K562 (cell line): Measurements from ENCODE around the gene UTS2R. TPM values are rescaled to one million over a fixed set of nuclear protein-coding genes. Genes with fewer than 3 reads are reported as not detected.

Experiments used
- ASH1L ChIP-seq: fragments of 450-650 bp; IDR thresholded peaks from 2 replicates; pipeline ENCODE4 v1.6.1; 2018; ENCODE audit warnings: borderline replicate concordance, mild to moderate bottlenecking, low read depth; ENCODE audit not compliant: partially characterized antibody
- CBX1 ChIP-seq: sonication (generic); IDR thresholded peaks from 2 replicates; pipeline ENCODE4 v1.6.1; 2016; ENCODE audit warnings: antibody characterized with exemption, low read depth, mild to moderate bottlenecking
- CREB1 ChIP-seq, 2 experiments: sonication (generic) in 1 of 2; formaldehyde crosslinking in 1 of 2; IDR thresholded peaks; 2 replicates each; pipeline versions ENCODE4 v1.6.1 to v1.8.0; 2012 to 2022; ENCODE audit warnings: inconsistent platforms in 1 of 2, mild to moderate bottlenecking in 1 of 2, missing genetic modification reagents in 1 of 2, moderate library complexity in 1 of 2
- DPF2 ChIP-seq: fragments of 450-650 bp; IDR thresholded peaks from 2 replicates; pipeline ENCODE4 v1.6.1; 2016
- EHMT2 ChIP-seq: fragments of 450-650 bp; IDR thresholded peaks from 2 replicates; pipeline ENCODE4 v1.6.1; 2018; ENCODE audit warnings: antibody characterized with exemption
- KDM1A ChIP-seq, 2 experiments: fragments of 450-650 bp; IDR thresholded peaks; 2 replicates each; pipeline ENCODE4 v1.6.1; 2016; ENCODE audit warnings: mild to moderate bottlenecking in 2 of 2
- PTBP1 ChIP-seq: fragments of 200-400 bp; formaldehyde crosslinking; IDR thresholded peaks from 2 replicates; pipeline ENCODE4 v1.6.1; 2017; ENCODE audit warnings: low read depth, low read length
- RBFOX2 ChIP-seq: fragments of 200-400 bp; formaldehyde crosslinking; IDR thresholded peaks from 2 replicates; pipeline ENCODE4 v1.6.1; 2017; ENCODE audit warnings: low read depth, mild to moderate bottlenecking, low read length, moderate library complexity
- SIN3B ChIP-seq: fragments of 450-650 bp; IDR thresholded peaks from 2 replicates; pipeline ENCODE4 v1.6.1; 2017; ENCODE audit warnings: low read depth, mild to moderate bottlenecking, moderate library complexity
- SP1 ChIP-seq: sonication (generic); formaldehyde crosslinking; IDR thresholded peaks from 2 replicates; pipeline ENCODE4 v1.8.1; 2022; ENCODE audit warnings: mild to moderate bottlenecking, missing genetic modification reagents
- THRB ChIP-seq: fragments of 450-650 bp; formaldehyde crosslinking; conservative IDR thresholded peaks from 2 replicates; pipeline ENCODE4 v1.4.0; 2022; ENCODE audit warnings: mild to moderate bottlenecking, missing genetic modification characterization
- ZNF175 ChIP-seq: fragments of 200-800 bp; sonication (Bioruptor generic); IDR thresholded peaks from 2 replicates; pipeline ENCODE4 v1.6.1; 2016; ENCODE audit warnings: low read depth, mild to moderate bottlenecking, missing genetic modification characterization, missing compliant biosample characterization
- ZNF431 ChIP-seq: sonication (generic); formaldehyde crosslinking; IDR thresholded peaks from 2 replicates; pipeline ENCODE4 v1.8.0; 2022; ENCODE audit warnings: mild to moderate bottlenecking, missing genetic modification reagents
- ZNF449 ChIP-seq: fragments of 250-450 bp; sonication (Bioruptor Pico); IDR thresholded peaks from 2 replicates; pipeline ENCODE4 v1.8.0; 2022; ENCODE audit warnings: moderate library complexity, mild to moderate bottlenecking, inconsistent platforms
- ZNF512 ChIP-seq: IDR thresholded peaks from 2 replicates; pipeline ENCODE4 v1.6.1; 2016; ENCODE audit warnings: missing genetic modification characterization, missing compliant biosample characterization
- ZZZ3 ChIP-seq: fragments of 450-650 bp; IDR thresholded peaks from 2 replicates; pipeline ENCODE4 v1.6.1; 2016; ENCODE audit warnings: antibody characterized with exemption, mild to moderate bottlenecking, moderate library complexity
- polyA plus RNA-seq, 8 experiments: library from polyadenylated mRNA; depleted of rRNA in 4 of 8; stranded (reverse) in 5 of 8; unstranded in 3 of 8; fragments of >200 nt; fragmentation: Nextera tagmentation in 2 of 8; fragmentation: Illumina TruSeq in 1 of 8; extraction: Ambion mirVana in 2 of 8; extraction: Trizol in 1 of 8; gene quantifications; 2 replicates each; pipeline versions ENCODE4 v1.2.1 to v1.2.3, GENCODE V29; 2011 to 2014; ENCODE audit warnings: inconsistent platforms in 1 of 8, missing spikeins in 1 of 8
- total RNA-seq, 7 experiments: library from RNA; depleted of rRNA in 6 of 7; stranded (reverse); fragments of >200 nt in 6 of 7; fragmentation: Illumina TruSeq in 2 of 7; extraction: Trizol in 2 of 7; gene quantifications; 2 replicates each; pipeline versions ENCODE4 v1.2.1 to v1.2.3, GENCODE V29; 2011 to 2021; ENCODE audit warnings: low replicate concordance in 1 of 7
- TF ChIP-seq, protein P1 (sequence below), 2 experiments: fragments of 150-350 bp in 1 of 2; IDR thresholded peaks; 2 replicates each; pipeline ENCODE4 v1.6.1; 2012 to 2016; ENCODE audit warnings: low read depth in 2 of 2, low read length in 2 of 2, mild to moderate bottlenecking in 1 of 2, moderate library complexity in 1 of 2
- TF ChIP-seq, protein P2 (sequence below): sonication (generic); formaldehyde crosslinking; IDR thresholded peaks from 2 replicates; pipeline ENCODE4 v1.8.0; 2022; ENCODE audit warnings: mild to moderate bottlenecking, missing genetic modification reagents

UTS2R gene
- total and polyA plus RNA-seq, 9 of the 15 experiments (the other 6 are each of a cell fraction or from before 2014, with no cell fraction given): 0.22 TPM; not detected in 8

DNA sequence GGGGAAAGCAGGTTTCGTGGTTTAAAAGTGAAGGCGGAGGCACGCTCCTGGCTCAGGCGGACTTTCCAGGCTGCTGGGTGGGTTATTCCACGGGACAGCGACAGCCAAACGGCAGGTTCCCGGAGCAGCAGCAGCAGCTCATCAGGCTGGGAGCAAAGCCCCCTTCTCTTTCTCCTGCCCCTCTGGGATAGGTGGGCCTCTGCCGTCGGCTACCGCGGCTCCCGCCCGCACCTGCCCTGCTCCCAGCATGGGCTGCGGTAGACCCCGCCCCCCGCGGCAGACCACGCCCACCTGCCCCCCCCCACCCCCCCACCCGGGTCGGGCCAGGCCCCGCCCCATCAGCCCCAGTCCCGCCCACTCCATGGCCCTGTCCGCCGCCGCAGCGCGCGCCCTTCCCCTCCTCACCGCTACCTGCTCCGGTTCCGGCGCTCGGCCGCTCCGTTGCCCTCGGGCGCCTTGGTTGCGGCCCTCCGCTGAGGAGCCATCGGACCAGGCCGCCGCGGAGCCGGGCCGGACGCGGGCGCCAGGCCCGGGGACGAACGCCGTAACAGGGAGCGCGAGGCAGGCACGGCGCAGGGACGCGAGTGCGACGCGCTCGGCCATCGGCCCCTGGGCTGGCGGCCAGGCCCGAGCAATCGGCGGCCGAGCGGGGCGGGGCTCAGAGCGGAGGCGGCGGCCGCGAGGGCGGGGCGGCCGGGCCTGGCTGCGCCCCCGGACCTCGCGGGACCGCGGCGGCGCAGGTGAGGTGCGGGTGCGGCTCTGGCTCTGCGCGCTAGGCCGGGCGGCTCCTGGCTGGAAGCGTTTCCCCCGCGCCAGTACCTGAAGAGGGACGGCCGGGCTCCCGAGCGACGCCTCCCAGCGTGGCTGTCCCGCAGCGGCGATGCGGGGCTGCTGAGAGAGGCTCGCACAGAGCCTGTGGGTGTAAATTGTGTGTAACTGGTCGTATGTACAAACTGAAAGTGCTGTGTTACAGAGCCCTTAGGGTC is 46.7 kb downstream of the UTS2R start, which contains the start of the genes HEXD and OGFOD3 (continued):
- TF ChIP-seq ZNF512 (tag) (no peak), ZNF431 (0 out of 2 replicates have a peak, but pooled peaks have one; percentile 37), EHMT2 (no peak), KDM1A (IDR thresholded peaks at IDR 0.05) (no peak), THRB (CRISPR knock-in tag) (no peak), ASH1L (no peak), ZNF449 (CRISPR knock-in tag) (no peak), ZZZ3 (no peak), SP1 (peak; percentile 60), CREB1 (IDR thresholded peaks at IDR 0.05) (peak; percentile 65; the same call in 1 of the 2 replicates), CREB1 (CRISPR knock-in tag; IDR thresholded peaks at IDR 0.05) (no peak; the same call in 1 of the 2 replicates), CBX1 (0 out of 2 replicates have a peak, but pooled peaks have one; percentile 41), PTBP1 (no peak), RBFOX2 (peak; percentile 90), SIN3B (peak; percentile 94), ZNF175 (no peak), DPF2 (no peak)
- TF ChIP-seq, protein P1, sequence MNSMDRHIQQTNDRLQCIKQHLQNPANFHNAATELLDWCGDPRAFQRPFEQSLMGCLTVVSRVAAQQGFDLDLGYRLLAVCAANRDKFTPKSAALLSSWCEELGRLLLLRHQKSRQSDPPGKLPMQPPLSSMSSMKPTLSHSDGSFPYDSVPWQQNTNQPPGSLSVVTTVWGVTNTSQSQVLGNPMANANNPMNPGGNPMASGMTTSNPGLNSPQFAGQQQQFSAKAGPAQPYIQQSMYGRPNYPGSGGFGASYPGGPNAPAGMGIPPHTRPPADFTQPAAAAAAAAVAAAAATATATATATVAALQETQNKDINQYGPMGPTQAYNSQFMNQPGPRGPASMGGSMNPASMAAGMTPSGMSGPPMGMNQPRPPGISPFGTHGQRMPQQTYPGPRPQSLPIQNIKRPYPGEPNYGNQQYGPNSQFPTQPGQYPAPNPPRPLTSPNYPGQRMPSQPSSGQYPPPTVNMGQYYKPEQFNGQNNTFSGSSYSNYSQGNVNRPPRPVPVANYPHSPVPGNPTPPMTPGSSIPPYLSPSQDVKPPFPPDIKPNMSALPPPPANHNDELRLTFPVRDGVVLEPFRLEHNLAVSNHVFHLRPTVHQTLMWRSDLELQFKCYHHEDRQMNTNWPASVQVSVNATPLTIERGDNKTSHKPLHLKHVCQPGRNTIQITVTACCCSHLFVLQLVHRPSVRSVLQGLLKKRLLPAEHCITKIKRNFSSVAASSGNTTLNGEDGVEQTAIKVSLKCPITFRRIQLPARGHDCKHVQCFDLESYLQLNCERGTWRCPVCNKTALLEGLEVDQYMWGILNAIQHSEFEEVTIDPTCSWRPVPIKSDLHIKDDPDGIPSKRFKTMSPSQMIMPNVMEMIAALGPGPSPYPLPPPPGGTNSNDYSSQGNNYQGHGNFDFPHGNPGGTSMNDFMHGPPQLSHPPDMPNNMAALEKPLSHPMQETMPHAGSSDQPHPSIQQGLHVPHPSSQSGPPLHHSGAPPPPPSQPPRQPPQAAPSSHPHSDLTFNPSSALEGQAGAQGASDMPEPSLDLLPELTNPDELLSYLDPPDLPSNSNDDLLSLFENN (IDR thresholded peaks at IDR 0.05; ENCODE audit: low read depth in 2 of 2, low read length in 2 of 2): peak in 1 of 2 experiments; percentile 97; a peak in 2 of 4 replicates
- TF ChIP-seq, protein P2, sequence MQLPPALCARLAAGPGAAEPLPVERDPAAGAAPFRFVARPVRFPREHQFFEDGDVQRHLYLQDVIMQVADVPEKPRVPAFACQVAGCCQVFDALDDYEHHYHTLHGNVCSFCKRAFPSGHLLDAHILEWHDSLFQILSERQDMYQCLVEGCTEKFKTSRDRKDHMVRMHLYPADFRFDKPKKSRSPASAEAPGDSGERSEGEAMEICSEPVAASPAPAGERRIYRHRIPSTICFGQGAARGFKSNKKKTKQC (CRISPR knock-in tag): peak; percentile 91; the same call in 1 of the 2 replicates
